GM13976 (cell line): Measurements from ENCODE around the gene RPL19.
"Not testable (repeated sequence)": the region's sequence is repeated elsewhere in the genome, so short reads cannot be mapped to it uniquely, and the experiment has no call there.

ENCODE experiments used
- DNase-seq: peaks from one replicate; pipeline ENCODE4 v3.0.0; 2012; ENCODE audit warnings: low spot score
- CTCF ChIP-seq: IDR thresholded peaks from 2 replicates; pipeline ENCODE4 v1.5.1; 2012; ENCODE audit warnings: borderline replicate concordance, mild to moderate bottlenecking; ENCODE audit not compliant: insufficient read depth; ENCODE audit errors: extremely low read depth, missing control alignments, control extremely low read depth
- in situ Hi-C: fragments of 300-500 bp; cut with MboI; formaldehyde crosslinking; loops from one replicate; pipeline ENCODE4 v1.12.0; 2022; ENCODE audit warnings: low sequenced_read_pairs, mixed read lengths, inconsistent platforms; ENCODE audit not compliant: unreplicated experiment

RPL19 gene

DNA sequence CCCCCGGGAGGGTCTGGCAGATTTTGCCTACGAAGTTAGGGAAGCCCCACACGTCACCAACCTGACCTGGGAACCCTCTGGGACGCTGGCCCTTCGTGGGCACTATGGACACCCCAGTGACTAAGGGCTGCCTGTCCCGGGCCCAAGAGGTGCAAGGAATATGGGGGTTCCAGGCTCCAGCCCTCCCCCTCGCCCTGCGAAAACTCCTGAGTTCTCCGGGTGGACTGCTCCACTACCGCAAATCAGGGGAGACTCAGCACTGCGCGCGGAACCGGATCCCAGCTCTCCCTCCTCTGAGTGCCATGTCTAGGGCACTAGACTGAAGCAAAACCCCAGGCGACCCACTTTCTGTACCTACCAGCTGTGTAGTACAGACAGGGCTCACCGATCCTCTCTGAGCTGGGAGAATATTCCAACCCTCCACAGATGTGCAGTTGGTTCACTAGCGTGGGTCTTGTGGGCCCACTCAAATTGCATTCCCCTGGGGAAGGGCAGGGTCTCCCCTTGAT is 34.2 kb upstream of the RPL19 start, which contains the start of gene ARL5C:
Gene ARL5C (minus strand): TSS at position 321 of the 509 bp plus-strand sequence. CDS start 401 bp downstream, outside the sequence.
- TF ChIP-seq CTCF: no peak
- DNase-seq: no peak
- in situ Hi-C loops: no loop called here

GRCh38 chr17:39166437-39167335 is 33.4 kb upstream of the RPL19 start:
- in situ Hi-C loops: no loop called here

GRCh38 chr17:39167476-39167875 is 32.6 kb upstream of the RPL19 start:
- in situ Hi-C loops: no loop called here
- no peak for DNase-seq
- no peak for TF ChIP-seq CTCF

More at GRCh38 chr17:39166437-39167335, 33.4 kb upstream of the RPL19 start:
- no peak for DNase-seq
- no peak for TF ChIP-seq CTCF

- DNase-seq, in situ Hi-C loops: not testable (repeated sequence)
Observed at GRCh38 chr17:39168503-39168902, 31.6 kb upstream of the RPL19 start.

GRCh38 chr17:39169101-39169500 is 31.0 kb upstream of the RPL19 start:
- no peak for TF ChIP-seq CTCF
- no peak for DNase-seq
- in situ Hi-C loops: no loop called here

GRCh38 chr17:39169518-39169917 is 30.6 kb upstream of the RPL19 start:
- no peak for TF ChIP-seq CTCF
- in situ Hi-C loops: no loop called here
- no peak for DNase-seq

- no peak for TF ChIP-seq CTCF
- in situ Hi-C loops: no loop called here
- no peak for DNase-seq
Observed at GRCh38 chr17:39170109-39170508, 30.0 kb upstream of the RPL19 start.
